Measurements from ENCODE around the gene ANKRD33.
A peak's percentile ranks its signal among the peaks of the same experiment; 100 is the strongest.

ANKRD33 gene

DNA sequence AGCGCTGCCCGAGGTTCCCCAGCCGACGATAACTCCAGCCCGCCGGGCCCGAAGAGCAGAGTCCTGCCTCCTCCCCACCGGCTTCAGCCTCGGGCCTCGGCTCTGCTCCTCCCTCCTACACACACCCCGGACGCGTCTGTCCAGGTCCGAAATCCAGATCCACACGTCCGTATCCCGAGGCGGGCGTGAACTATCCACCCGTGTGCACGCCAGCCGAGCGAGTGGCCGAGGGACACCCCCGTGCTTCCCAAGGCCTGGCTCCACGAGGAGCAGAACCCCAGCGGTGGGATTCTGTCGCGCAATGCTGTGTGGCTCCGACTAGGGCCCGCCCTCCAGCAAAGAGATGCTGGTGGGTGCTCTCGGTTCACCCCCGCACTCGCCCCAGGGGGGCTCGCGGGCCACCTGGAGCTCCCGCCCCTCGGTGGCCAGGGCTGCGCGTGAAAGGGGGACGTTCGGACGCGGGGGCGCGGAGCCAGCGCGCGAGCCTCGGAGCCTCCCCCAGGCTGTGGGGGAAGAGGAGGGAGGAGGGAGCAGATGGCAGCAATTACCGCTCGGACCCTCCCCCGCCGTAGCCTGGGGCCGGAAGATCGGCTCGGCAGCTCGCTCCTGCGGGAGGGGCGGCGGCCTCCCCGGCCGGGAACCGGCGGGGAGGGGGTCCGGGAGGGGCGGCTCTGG lies 18.9 kb upstream of the ANKRD33 start:
- peak overlapping the region; percentile 63; the same call in 1 of the 2 replicates for H3K27ac ChIP-seq
- TF ChIP-seq, protein P1, sequence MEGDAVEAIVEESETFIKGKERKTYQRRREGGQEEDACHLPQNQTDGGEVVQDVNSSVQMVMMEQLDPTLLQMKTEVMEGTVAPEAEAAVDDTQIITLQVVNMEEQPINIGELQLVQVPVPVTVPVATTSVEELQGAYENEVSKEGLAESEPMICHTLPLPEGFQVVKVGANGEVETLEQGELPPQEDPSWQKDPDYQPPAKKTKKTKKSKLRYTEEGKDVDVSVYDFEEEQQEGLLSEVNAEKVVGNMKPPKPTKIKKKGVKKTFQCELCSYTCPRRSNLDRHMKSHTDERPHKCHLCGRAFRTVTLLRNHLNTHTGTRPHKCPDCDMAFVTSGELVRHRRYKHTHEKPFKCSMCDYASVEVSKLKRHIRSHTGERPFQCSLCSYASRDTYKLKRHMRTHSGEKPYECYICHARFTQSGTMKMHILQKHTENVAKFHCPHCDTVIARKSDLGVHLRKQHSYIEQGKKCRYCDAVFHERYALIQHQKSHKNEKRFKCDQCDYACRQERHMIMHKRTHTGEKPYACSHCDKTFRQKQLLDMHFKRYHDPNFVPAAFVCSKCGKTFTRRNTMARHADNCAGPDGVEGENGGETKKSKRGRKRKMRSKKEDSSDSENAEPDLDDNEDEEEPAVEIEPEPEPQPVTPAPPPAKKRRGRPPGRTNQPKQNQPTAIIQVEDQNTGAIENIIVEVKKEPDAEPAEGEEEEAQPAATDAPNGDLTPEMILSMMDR (conservative IDR thresholded peaks at IDR 0.05) = no peak

DNA sequence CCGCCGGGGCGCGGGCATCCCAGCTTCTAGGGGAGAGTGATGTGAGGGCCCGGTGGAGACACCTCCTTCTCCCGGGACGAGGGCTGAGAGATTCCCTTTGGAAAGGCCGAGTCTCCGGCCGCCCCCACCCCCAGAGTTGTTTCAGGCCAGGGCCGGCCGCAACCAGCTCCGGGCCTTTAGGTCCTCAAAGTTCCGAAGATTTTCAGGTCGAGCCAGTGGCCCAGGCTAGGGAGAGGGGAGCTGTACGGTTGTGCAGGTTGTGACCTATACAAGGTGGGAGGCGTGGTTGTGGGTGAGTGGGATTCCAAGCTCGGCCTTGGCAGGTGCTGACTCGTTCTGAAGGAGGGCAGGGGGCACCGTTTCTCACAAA lies 18.4 kb upstream of the ANKRD33 start:
- H3K27ac ChIP-seq = peak overlapping the region; percentile 63; the same call in 1 of the 2 replicates

DNA sequence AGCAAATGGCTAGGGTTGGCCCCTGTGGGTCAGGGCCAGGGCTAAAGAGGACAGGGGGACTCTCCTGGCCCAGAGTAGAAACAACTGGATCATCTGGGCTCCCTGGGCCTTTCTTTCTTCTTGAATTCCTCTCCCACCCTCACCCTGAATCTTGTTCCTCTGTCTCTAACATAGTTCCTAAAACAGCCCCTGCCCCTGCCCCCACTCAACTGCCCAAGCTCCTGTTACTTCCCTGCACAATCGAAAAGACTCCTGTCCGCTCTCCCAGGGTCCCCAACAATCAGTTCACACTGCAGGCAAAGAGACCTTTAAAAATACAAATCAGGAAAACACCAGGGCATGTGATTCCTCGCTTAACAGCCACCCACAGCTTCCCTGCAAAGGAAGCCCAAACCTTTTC lies 18.0 kb upstream of the ANKRD33 start:
- TF ChIP-seq, protein P1 (conservative IDR thresholded peaks at IDR 0.05) = no peak
- no peak overlapping the region for H3K27ac ChIP-seq

More for the DNA sequence above, 18.4 kb upstream of the ANKRD33 start:
- TF ChIP-seq, protein P1 (conservative IDR thresholded peaks at IDR 0.05) = no peak

DNA sequence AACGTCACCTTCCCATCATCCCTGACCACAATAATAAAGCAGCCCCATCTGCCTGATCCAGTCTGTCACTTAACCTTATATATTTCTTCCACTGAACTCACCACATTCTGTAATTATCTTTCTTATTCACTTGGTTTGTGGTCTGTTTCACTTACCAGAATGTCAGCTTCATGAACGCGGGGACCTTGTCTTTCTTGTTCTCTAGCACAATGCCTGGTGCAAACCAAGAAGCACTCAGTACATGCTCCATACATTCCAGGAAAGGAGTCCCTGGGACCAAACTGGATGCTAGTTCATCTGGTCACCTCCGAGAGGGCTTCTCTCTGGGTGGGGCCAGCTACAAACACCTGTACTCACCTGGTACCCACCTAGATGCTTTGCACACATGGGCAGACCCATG lies 17.4 kb upstream of the ANKRD33 start:
- H3K27ac ChIP-seq = no peak overlapping the region

DNA sequence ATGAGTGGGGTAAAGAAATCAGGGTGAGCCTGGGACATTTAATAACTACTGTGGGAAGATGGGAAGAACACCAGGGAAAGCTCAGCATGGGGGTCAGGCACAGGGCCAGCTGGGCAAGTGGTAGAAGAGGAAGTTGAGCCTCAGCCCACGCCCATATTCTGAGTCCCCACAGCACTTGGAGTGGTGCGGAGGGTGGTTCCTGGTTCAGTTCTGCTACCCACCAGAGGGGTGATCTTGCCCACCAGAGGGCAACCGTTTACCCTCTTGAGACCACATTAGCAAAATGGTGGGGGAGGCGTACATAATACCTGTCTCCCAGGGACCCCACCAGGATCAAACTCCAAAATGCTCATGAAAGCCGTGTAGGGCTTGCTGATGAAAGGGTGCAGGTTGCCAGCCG lies 16.8 kb upstream of the ANKRD33 start:
- TF ChIP-seq, protein P1 (conservative IDR thresholded peaks at IDR 0.05) = no peak

More for the DNA sequence above, 17.4 kb upstream of the ANKRD33 start:
- TF ChIP-seq, protein P1 (conservative IDR thresholded peaks at IDR 0.05) = no peak

DNA sequence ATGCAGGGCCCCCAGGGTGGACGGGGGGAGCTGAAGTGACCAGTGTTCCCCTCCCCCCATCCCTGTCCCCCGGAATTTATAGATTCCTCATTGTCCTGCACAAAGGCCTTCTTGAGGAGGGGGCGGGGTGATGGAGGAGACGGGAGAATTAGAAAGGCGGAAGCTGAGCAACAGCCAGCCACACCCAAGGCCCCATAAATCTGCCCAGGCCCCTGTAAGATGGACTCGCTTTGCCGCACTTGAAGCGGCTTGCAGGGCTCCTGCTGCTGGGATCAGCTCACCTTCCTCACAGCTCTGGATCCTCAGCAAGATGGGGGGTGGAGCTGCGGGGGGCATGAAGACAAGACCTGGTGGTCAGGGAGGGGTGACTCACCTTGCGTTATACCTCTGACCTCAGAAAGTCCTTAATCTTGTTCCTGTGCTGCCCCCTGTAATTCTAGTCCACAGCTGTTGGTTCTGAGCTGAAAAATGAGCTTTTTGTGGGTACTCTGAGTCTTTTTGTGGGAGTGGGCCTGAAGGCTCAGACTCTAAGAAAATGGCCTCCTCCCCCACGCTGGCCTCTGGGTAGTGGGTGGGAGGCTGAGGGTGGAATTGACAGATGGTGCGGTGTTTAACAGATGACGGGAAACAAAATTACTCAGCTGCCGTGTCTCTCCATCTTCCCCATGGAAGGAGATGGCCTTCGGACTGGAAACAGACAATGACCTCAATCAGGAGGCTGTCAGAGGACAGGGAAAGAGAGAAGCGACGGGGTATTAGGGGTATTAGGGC lies 15.8 kb upstream of the ANKRD33 start:
- TF ChIP-seq, protein P1 (conservative IDR thresholded peaks at IDR 0.05) = no peak
- H3K27ac ChIP-seq = no peak overlapping the region

More for the DNA sequence above, 16.8 kb upstream of the ANKRD33 start:
- no peak overlapping the region for H3K27ac ChIP-seq

DNA sequence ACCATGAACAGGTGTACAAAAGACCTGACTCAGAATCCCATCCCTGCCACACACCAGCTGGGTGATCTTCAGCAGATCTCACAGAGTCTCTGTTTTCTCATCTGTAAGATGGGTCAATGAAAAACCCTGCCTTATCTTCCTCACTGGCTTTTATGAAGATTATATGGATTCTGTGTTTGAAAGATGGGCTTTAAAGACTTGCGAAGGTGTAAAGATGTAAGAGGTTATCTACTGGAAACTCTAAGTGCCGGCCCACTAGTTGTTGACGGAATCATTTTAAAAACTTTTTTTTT lies 15.3 kb upstream of the ANKRD33 start:
- TF ChIP-seq, protein P1 (conservative IDR thresholded peaks at IDR 0.05) = no peak

More for the DNA sequence above, 15.3 kb upstream of the ANKRD33 start:
- H3K27ac ChIP-seq = no peak overlapping the region

All from VCaP (cell line).